NCI-H748 treated with DMSO at 0.1 percent for 48 hours (cell line): ENCODE results near the gene KCNIP4.

Experiments used
- DNase-seq: peaks from one replicate; lab custom pipeline; 2025; lab: John Stamatoyannopoulos, UW

The KCNIP4 gene

DNA sequence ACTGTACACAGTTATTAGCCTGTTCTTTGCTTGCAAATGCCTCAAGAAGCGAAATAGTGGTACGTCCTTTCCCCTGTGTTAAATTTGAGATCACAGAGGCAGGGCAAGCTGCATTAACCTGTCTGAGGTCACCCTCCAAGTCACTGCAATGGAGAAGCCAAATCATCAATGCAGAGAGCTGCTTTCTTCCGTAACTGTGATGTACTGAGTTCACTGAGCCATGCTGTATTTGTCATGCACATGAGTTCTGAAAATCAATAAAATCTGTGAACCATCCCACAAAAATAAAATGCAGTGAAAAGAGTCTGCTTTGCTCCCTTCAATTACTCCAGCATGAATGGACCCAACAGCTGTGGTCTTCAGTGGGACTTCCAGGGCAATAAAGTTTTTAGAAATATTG lies 393.5 kb downstream of the KCNIP4 start:
- no peak for DNase-seq

GRCh38 chr4:21554500-21554899 lies 394.1 kb downstream of the KCNIP4 start:
- no peak for DNase-seq

DNA sequence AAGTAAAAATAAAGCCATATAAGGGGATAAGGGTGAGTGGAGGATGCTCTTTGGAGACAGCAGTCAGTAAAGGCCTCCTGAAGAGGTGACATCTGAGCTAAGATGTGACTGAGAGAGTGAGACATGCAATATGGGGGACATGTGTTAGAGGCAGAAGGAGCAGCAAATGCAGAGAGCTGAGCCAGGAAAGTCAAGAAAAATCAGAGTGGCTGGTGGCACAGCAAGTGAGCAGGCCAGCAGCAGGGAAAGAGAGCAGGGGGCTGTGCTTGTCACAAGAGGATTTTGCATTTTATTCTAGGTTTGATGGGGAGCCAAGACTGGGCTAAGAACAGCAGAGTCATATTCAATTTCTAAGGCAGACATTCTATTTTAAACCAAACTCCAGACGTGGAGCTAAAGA lies 394.5 kb downstream of the KCNIP4 start:
- DNase-seq = no peak

DNA sequence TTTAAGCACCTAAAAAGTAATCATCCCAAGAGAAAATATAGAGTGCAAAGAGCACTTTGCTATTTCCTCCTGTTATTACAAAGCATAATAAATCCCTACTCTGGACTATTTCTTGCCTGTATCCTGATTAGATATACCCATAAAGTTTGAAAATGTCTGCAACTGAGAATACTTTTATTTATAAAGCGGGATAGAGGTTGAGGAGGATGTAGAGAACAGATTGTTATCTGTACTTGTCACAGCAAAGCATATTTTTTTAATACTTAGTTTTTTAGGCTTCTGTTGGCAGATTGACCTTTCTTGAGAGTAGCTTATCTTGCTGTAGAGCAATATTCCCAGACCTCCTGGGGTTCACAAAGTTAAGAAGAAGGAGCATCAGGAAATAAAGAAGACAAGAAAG lies 396.1 kb downstream of the KCNIP4 start:
- no peak for DNase-seq

GRCh38 chr4:21544955-21545354 lies 403.6 kb downstream of the KCNIP4 start:
- DNase-seq = no peak

- no peak for DNase-seq
Observed at GRCh38 chr4:21544415-21544814, 404.2 kb downstream of the KCNIP4 start.

DNA sequence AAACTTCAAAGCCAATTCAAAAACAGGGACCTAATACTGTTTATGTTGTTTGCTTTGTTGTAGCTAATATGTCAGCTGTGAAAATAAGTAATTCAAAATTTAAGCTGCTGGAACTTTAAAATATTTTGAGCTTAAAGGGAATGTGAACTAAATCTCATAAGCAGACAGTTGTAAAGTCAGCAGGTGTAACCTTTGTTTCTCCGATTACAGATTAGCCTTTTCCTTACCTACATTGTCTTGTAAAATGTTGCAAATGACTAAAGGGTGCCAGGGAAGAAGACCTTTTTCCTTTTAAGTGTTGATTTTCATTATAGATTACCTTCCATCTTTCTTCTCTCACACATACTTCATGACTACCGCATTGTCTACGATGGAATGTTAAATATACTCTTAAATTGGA lies 405.1 kb downstream of the KCNIP4 start:
- no peak for DNase-seq

GRCh38 chr4:21535898-21536297 lies 412.7 kb downstream of the KCNIP4 start:
- DNase-seq = no peak

DNA sequence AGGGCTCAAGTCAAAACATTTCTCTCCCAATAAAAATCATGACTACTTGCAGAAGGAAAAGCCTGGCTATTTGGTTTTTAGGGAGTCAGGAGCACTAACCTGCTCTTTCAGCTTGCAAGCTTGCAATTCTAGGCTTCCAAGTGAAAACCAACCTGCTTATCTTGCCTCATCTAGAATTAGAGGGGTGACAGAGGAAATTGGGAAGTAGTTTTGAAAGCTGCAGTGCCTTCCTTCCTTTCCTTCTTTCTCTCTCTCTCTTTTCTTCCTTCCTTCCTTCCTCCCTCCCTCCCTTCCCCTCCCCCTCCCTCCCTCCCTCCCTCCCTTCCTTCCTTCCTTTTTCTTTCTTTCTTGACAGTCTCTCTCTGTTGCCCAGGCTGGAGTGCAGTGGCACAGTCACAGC lies 417.5 kb downstream of the KCNIP4 start:
- DNase-seq = no peak

GRCh38 chr4:21529214-21529613 lies 419.4 kb downstream of the KCNIP4 start:
- no peak for DNase-seq

GRCh38 chr4:21522296-21522695 lies 426.3 kb downstream of the KCNIP4 start:
- DNase-seq = no peak

DNA sequence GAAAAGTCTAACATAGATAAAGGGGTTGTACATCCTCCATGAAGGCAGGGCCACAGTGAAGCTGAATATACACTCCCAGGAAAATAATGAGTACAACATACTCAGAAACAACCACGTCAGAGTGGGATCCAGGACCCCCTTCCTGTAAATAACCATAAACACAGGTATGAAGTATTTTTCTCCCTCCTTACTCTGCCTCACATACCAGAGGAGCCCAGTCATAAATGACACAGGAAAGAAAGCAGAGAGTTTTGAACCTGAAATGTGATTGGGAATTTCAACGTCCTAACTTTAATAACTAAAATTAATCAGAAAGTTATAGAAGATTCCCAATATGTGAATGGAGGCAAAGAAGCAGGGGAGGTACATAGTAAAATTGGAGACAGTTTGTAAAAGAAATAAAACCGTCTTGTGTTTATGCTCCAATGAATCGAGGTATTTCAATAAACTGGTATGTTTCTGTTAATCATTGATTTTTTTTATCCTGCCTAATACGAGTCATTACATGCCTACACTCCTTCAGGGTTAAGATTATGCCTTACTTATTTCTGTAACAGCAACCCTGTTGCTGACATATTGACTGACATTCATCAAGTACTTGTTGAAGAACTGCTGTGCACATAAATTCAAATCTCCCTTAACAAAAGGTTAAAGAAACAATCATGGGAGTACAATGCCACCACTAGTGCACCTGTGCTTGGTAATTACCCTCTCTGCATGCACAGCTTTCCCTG lies 431.3 kb downstream of the KCNIP4 start:
- no peak for DNase-seq

DNA sequence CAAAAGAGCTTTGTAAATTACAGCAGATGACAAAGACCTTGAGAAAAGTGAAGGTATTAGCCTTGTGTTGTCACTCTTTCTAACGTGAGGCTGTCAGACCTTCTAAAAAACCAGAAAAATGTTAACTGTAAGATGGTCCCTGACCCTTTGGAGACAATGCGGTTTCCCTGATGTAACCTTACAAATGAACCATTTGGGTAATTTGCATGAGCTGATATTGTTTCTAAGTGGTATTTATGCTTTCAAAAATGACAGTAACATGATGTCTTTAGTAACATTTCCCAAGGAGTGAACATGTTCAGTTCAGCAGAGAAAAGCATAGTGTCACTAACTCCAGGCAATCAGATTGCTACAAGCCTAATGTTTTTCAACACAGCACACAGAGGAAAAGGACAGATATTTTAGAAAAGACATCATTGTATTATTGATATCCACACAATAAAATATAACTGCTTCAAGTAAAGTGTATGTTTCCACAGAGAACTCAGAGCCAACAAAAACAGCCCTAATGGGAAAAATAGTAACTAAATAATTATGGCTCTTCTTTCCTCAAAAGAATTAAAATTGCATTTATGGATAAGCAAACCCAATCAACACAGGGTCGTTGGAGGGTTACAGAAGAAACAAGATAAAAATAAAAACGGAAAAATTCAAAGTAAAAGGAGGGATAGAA lies 434.4 kb downstream of the KCNIP4 start:
- no peak for DNase-seq

GRCh38 chr4:21512353-21512752 lies 436.2 kb downstream of the KCNIP4 start:
- peak; percentile 0 for DNase-seq

- no peak for DNase-seq
Observed at GRCh38 chr4:21507439-21507838, 441.1 kb downstream of the KCNIP4 start.

DNA sequence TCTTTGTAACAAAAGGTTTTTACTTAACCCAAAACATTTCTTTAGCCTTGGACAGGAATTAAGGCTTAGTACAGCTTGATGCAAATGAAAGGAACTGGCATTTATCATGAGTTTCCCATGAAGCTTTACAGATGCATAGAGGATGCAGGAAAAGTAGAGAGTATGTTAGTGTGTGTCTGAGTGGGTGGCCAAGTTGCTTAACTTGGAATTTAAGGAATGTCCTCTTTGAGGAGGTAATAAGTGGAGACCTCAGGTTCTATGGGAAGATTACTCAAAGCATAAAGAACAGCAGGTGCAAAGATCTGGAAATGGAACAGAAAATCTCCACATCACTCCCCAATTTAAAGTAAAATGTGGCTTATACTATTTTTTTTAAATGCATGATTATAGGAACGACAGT lies 457.9 kb downstream of the KCNIP4 start:
- no peak for DNase-seq

- no peak for DNase-seq
Observed at GRCh38 chr4:21476757-21477156, 471.8 kb downstream of the KCNIP4 start.

GRCh38 chr4:21474195-21474594 lies 474.4 kb downstream of the KCNIP4 start:
- DNase-seq = no peak

DNA sequence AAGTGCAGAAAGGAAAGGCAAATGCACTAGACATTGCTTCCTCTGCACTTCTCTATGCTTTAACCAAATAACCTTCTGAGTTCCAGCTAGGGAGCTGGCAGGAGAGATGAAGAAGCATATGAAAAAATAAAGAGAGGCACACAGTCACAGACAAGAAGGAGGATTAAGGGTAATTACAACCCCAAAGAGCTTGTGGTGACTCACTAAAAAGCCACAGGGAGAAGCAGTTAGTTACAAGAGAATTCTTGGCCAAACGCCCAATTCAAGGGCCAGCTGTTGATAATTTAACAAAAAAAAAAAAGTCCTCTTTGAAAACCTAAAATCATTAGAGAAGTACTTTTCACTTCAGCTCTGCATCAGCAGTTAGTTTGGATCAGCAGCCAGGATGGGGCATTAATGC lies 478.0 kb downstream of the KCNIP4 start:
- no peak for DNase-seq

DNA sequence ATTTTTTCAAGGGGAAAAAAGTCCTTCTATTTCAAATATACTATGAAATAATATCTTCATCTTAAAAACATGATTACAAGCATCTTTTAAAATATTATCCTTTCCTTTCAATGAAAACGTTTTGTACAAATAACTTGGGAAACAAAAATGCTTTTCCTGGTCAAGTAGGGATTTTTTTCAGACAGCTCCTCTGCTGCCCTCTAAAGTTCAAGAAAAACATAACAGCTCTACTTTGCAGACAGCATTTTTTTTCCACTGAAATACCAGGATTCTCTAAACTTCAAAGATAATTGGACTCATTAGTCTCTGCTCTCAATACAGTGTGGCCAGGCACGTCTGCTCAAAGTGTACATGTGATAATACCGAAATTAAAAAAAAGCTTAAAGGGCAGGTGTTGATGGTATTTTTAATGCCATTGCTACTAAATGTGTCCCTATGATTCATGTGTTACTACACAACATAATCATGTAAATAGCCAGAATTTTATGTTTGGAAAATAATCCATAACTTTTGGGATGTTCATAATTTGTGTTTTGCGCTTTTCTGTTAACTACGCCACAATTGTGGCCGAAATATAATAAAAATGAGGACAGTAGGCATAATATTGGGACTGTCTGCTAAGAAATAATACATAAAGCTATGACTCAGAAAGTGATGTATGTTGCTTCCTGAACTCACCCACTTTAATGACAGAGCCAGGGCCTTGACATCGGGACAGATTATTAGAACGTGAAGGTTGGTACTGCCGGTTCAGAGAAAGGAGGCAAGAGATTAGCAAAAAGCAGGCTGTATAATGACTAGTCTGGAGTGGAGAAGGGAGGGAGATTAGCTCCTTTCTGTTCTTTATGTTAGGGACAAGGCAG lies 478.9 kb downstream of the KCNIP4 start:
- DNase-seq = no peak

GRCh38 chr4:21467551-21467950 lies 481.0 kb downstream of the KCNIP4 start:
- no peak for DNase-seq

- DNase-seq = no peak
Observed at GRCh38 chr4:21457086-21457840, 491.3 kb downstream of the KCNIP4 start.
